Stimulated activated CD4-positive, alpha-beta T cell treated with anti-CD3 and anti-CD28 coated beads, Interleukin-12 subunit alpha, Interleukin-12 subunit beta, amount 100 ng/mL, for 4 hours (primary cell): ENCODE data around the gene ANKRD11.

Experiments
- DNase-seq: peaks from one replicate; pipeline ENCODE4 v3.0.0-alpha.2; 2020

Gene ANKRD11

DNA sequence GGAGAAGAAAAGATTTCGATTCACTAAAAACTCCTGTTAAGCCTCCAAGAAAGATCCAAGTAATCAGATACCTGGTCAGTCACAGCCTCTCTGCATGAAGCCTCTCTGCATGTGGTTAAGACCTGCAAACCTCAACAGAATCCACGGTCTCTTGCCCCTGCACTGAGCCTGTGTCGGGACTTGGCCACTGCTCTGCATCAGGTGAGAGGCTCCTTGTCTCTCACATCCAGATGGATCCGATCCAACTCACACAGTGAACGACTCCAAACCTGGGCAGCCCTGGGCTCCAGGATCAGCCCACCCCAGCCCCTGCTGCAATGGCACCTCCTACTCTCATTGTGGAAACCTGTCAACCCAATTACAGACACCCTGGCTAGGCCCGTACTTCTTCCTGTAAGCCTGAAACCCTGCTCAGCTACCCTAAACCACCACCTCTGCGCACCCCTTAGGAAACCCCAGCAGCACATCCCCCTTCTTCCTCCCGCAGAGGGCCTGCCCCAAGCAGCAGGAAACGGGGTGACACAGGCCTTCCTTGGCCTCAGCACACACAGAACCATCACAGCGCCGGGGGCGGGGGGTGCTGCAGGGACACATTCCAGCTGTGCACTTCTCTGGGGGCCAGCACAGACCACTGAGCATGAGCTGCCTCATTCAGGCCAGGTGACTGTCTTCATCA, 129.5 kb downstream of the ANKRD11 start:
- peak; percentile 60 for DNase-seq

DNA sequence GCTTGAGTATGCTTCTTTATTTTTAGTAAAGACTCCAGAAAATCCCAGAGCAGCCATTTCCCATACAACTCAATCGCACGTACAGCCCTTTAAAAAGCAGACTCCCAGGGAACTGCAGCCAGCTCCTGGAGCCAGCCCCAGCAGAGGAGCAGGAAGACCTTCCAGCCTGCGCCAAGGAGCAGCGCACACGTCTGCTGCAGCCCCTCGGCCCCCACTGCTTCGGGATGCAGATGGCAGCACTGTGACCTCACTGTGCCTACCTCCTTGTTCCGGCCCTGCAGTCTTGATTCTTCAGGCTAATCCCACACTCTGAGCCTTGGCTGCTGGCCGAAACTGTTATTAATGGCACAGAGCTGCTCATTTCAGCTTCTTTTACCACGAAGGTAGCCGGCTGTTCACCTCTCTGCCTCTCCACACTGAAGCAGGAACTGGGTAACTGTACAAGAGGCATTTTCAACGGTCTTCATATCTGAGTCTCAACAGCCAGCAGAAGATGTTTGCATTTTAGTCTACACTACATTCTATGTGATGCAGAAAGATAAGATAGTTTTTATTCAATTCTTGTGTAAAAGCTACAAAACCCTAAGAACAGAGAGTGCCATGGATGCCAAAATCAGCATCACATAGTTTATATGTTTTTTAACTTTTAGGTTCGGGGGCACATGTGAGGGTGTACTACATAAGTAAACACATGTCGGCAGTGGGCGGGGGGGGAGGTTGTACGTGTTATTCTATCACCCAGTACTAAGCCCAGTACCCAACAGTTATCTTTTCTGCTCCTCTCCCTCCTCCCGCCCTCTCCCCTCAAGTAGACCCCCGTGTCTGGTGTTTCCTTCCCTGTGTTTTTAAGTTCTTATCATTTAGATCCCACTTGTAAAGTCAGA, 130.9 kb downstream of the ANKRD11 start:
- no peak for DNase-seq

DNA sequence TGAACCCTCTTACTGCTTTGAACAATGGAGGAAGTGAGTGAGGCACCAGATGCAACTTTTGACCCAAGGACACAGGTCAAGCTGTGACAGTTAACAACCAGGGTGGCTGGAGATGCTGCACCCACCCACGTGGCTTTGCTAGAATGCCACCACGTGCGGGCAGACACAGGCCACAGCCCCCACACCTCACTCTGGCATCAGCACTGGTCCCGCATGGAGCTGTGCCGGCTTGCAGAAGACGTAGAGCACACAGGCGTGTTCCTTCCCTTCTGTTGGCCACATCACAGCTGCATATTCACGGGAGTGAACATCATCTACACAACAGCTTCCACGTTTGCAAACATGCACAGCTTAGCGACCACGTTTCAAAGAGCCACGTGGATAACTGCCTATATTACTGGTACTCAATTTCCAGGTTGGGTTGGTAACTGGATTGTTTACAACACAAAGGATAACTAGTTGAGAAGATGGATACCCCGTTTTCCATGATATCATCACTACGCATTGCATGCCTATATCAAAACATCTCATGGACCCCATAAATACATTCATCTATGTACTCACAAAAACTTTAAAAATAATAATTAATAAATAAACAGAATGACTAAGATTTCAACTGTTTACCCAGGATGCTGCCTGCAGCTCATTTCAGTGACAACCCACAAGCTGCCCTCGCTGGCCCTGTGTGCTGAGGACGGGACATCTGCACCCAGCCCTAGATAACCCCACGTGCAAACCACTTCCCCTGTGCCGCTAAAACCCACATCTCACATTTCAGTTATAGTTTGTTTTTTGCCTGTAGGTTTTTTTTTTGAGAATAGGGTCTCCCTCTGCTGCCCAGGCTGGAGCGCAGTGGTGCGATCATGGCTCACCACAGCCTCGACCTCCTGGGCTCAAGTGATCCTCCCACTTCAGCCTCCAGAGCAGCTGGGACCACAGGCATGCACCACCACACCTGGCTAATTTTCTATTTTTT, 132.0 kb downstream of the ANKRD11 start:
- no peak for DNase-seq

DNA sequence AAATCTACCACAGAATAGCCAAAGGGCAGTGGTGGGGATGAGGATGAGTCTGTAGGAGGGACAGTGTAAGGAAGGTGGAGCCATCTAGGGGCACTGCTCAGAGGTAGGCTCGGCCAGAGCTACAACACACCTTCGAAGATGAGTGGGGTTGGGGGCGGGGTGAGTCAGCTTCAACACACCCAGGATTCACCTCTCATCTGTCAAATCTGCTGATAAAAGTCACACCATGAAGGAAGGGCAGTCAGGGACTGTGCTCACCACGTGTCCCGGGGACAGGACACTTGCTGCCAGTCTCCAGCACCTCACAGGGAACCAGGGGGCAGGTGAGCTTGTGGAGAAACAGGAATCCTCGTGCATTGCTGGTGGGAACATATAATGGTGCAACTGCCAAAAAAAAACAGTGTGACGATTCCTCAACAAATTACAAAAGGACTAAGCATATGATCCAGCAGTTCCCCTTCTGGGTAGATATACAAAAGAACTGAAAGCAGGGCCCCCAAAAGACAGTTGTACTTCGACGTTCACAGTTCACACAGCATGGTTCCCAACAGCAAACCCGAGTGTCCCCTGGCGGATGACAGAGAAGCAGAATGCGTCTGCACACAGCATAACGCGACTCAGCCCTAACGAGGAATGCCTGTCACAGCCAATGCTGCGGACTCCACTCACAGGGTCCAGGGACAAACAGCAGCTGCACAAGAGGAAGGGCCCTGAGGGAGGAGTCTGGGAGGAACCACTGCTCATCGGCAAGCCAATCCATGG, 133.1 kb downstream of the ANKRD11 start:
- peak; percentile 68 for DNase-seq

DNA sequence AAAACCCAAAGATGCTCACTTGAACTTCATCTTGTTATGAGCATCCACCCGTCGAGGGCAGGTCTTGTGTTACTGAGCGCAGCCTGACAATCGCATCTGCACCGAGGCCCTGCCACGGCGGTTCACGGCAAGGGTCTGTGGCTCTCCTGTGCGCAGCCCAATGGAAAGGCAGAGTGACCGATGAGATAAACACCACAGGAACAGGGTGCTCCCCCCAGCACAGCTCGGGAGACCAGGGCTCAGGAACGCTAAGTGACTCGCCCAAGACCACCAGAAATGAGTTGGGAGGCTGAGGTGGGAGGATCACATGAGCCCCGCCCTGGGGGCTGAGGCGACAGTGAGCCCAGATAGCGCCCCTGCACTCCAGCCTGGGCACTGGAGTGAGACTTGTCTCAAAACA, 134.7 kb downstream of the ANKRD11 start:
- DNase-seq: no peak

DNA sequence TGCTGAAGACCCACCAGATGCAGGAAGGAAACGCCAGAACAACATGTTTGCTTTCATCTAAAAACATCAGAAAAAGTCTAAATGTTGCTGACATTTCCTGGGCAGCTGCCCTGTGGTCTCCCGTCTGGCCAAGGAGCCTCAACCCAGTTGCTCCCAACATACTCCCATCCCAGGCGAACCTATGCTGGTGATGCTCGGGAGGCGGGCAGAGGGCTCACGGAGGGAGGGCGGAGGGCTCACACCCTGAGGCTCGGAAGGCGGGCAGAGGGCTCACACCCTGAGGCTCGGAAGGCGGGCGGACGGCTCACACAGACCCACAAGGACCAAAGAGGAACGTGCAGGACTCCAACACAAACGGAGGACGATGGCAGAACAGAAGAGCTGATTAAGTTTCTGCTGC, 135.4 kb downstream of the ANKRD11 start:
- no peak for DNase-seq

DNA sequence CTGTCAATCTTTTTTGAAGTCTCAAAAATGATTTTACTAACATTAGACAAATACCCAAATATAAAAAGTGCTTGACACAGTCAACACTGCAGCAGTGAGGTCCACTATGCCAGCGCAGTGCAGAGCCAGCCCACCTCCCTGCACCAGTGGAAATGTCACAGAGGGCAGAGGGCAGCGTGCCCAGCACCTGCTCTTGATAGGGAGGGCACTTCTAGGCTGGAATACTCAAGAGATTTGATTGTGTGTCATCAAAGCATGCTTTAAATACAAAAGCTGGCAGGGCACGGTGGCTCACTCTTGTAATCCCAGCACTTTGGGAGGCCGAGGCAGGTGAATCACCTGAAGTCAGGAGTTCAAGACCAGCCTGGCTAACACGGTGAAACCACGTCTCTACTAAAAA, 136.0 kb downstream of the ANKRD11 start:
- DNase-seq: no peak

DNA sequence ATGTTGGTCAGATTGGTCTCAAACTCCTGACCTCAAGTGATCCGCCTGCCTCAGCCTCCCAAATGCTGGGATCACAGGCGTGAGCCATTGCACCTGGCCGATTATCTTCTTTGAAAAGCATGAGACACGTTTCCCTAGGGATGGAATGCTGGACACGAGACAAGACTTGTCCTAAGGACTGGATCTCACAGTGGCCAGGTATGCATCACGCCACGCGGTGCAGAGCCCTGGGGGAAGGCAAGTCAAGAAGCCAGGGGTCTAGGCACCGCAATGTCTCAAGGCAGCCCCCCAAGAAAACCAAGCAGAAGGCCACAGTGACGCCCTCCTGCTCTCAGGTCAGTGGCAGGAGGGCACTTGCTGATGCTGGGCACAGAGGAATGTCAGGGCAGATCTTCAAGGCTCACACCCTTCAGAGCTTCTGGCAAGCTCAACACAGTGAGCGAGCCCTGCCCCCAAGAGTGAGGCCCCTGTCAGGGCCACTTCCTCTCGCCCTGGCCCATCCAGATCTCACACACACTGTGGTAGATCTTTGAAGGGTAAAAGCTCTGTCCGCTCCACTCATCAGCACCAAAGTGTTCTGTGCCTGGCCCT, 138.2 kb downstream of the ANKRD11 start:
- no peak for DNase-seq

DNA sequence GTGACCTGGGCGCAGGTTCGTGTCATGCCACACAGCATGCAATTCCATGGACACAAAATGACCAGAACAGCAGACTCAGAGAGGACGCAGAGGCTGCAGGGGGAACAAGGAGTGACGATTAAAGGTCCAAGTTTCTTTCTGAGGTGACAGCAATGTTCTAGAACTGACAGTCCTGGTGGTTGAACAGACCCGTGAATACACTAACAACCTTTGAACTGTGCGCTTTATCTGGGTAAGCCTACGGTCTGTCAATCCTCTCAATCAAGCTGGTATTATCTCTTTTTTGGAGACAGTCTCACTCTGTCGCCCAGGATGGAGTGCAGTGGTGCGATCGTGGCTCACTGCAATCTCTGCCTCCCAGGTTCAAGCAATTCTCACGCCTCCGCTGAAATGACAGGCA, 138.7 kb downstream of the ANKRD11 start:
- DNase-seq: no peak

DNA sequence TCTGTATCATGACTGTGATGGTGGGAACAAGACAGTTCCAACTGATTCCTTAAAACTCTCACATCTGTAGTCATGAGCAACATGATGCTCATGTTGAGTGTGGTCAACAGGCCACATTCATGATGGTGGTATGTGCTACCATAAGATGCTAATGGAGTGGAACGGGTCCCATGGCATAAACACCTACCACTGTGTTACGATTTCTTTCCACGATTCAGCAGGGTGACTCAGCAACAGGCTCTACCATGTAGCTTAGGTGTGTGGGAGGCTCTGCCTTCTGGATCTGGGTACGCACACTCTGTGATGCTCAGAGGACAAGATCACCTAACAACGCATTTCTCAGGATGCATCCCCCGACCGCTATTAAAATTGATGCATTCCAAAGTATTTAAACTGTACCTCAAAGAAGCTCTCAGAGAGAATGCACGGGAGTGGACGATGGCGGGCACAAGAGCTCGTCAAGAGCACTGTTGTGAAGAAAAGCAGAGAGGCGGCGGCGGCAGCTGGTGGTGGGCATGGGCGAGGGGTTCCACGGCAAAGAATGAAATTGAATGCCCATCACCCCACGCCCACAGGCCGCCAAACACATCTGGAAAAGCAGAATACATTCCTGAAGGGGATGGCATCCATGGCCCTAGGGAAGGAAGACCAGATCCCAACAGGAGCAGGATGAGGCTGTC, 139.5 kb downstream of the ANKRD11 start:
- DNase-seq: peak; percentile 21

DNA sequence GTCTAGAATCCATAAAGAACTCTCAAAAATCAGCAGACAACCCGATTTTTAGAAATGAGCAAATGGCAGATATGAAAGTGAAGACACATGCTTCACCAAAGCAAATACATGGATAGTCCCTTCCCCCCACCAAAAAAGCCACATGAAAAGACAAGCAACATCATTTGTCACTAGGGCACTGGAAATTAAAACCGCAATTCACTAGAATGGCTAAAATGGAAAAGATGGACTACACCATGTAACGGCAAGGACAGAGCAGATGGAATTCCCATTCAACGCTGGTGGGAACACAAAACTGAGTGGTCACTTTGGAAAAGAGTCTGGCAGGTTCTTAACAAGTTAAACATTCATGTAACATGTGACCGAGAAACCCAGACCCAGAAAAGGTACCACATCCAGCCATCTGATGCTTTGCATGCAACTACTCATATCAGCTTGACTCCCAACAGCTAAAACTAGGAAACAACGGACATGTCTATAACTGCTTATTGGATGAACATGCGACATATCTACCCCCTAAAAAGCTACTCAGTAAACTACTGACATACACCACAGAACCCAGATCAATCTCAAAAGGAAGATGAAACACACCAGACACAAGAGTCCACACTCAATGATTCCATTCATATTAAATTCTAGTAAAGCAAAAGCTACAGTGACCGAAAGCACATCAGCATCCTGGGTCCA, 140.3 kb downstream of the ANKRD11 start:
- no peak for DNase-seq

DNA sequence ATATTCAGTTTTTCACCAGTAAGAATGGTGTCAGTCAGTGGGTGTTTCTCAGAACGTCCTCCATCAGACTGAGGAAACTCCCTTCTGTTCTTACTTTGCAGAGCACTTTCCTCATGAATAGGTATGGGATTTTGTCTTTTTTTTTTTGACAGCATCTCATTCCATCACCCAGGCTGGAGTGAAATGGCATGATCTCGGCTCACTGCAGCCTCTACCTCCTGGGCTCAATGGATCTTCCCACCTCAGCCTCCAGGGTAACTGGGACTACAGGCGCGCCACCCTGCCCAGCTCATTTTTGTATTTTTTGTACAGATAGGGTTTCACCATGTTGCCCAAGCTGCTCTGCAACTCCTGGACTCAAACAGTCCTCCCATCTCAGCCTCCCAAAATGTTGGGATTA, 142.6 kb downstream of the ANKRD11 start:
- DNase-seq: no peak

DNA sequence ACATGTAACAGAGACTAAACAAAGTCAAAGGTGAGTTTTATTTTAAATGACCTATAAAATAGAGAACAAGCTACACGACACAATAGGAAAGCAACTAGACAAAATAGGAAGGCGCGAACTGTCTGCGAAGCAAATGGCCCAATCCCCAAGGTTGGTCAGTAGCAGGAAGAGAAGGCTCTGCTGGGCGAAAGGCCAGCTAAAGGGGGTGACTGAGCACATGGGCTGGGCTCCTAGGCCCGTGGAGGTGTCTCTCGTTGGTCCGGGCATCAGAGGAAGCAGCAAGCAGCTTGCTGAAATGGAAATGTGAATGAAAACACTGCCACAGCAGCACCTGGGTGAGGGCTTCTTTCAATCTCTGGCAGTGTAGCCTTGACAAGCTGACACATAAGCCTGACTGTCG, 143.5 kb downstream of the ANKRD11 start:
- DNase-seq: no peak

DNA sequence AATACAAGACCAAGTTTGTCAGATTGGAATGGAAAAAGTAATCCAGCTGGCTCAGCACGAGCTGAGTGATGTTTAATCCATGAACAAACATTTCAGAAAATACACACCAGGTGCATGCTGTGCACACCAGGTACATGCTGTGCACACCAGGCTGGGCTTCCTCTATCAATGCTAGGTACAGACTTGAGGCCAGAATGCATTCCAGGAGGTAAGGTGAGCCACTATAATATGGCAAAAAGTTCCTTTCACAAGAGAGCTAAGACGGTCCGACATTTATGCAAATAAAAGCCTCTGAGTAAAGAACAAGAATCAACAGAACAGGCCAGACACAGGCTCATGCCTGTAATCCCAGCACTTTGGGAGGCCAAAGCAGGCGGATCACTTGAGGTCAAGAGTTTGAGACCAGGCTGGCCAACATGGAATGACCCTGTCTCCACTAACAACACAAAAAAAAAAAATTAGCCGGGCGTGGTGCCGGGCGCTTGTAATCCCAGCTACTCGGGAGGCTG, 144.7 kb downstream of the ANKRD11 start:
- DNase-seq: no peak

DNA sequence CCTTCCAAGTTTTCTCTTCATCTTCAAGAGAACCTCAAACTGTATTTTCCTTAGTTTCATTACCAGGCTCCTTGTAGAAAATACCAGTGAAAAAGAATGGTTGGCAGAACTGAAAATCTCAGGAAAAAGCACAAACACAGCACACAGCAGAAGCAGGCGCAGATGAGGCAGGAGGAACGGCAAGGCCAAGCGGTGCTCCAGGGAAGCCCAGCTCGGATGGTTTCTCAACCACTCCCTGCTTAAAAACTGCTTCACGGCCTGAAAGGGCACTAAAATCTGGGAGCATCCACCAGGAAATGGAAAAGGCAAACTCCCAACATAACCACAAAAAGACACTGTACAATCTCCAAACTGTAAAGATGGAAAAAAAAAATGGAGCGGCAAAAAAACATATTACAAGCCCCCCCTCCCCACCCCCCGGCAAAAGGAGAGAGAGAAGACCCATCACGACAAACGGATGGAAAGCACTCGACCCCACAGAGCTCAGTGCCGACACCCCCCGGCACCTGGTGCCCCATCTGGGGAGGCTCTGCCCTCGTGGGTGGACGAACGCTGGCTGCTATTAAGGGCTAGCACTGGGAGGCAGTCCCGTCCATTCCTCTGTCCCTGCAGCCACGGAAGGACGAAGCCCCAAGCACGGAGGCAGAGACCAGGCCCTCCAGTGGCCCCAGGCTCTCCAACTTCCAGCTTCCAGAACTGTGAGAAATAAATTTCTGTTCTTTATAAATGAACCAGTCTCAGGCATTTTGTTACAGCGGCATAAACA, 145.3 kb downstream of the ANKRD11 start:
- DNase-seq: no peak

DNA sequence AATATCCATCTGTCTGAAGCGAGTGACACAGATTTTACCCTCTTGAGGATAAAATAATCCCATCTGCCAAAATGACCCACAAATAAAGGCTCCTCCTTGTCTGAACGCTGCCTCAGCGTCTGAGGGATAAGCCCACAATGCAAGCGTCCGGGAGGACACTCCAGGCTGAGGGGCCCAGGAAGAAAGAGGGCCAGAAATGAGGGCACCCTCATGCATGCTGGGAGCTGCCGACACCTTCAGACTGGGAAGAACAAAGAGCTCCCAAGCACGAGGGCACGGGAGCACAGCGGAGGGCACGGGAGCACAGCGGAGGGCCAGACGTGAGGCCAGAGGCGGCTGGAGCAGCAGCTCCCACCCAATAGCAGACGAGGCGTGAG, 145.9 kb downstream of the ANKRD11 start:
- DNase-seq: no peak

DNA sequence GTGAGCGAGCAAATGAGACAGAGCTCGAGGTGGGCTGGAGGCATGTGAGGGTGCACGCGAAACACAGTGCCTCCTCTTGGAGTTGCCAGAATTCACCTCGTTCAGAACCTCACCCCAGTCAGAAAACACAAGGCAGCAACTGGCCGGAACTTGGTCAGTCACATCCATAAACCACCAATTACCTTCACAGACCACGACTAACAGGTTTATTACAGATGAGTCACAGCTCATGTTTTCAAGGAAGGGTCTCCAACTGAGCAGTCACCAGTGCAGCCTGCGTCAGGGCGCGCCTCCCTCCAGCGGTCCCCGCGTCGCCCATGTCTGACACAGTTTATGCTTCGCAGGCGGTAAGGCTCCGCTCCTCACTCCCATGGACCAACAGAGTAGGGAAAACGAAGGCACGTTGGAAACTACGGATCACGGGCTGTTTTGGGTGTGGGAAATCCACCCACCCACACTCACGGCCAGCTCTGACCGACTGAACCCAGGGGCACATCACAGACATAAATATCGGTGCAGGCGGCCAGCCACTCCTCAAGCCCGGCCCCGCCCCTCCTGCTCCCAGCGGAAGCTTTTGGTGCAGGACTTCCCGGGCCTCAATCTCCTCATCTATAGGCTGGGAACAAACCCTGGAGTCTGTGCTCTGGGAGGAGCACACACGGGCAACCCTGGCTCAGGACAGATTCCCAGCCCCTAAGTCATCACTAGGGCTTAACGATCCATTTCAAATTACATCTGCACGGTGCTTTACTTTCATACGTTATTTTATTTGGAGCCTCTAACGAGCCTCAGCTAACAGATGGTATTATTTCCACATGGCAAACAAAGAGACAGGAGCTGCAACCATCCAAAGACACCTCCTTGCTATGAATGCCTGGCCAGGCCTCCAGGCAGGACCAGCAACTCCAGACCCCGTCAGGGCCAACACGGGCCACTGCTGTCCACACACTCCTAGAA, 146.6 kb downstream of the ANKRD11 start:
- DNase-seq: no peak
